Measurements from ENCODE around the gene C20orf141.

C20orf141 gene

DNA sequence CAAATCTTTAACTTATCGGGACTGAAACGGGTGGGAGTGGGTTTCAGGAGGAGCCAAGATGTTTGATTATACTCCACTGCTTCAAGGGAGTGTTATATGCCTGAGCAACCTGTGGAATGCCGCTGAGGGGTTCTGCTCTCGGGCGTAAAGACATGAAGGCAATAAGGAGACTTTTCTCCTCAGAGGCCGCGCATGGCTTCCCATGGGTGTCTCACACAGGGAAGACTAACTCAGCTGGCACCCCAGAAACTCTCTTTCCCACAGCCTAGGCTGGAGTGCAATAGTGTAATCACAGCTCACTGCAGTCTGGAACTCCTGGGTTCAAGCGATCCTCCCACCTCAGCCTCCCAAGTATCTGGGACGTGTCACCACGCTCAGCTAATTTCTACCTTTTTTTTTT is 5.1 kb upstream of the C20orf141 start:
- Histone ChIP-seq H3K36me3 (ENCODE audit: control insufficient read depth, low read length) (no peaks in the 10 kb centered on the region), H3K9me3 (ENCODE audit: control insufficient read depth, insufficient read depth, low read length) (no peaks in the 10 kb centered on the region), H3K4me3 (ENCODE audit: low read length) (no peak overlapping the region), H3K79me2 (ENCODE audit: control insufficient read depth, low read length) (no peaks in the 10 kb centered on the region), H4K20me1 (ENCODE audit: control insufficient read depth, insufficient read depth, low read depth, low read length) (no peaks in the 10 kb centered on the region), H3K4me2 (ENCODE audit: low read length) (no peak overlapping the region), H3K9me2 (replicated peaks; ENCODE audit: control insufficient read depth, low read length) (no peaks in the 10 kb centered on the region), H3K4me1 (ENCODE audit: control insufficient read depth, low read length) (no peaks in the 10 kb centered on the region), H3F3A (ENCODE audit: control insufficient read depth, insufficient read depth) (no peaks in the 10 kb centered on the region), H3K27ac (ENCODE audit: low read depth, low read length) (no peak overlapping the region), H3K27me3 (ENCODE audit: control insufficient read depth, low read length) (no peaks in the 10 kb centered on the region)
- TF ChIP-seq, protein P1, sequence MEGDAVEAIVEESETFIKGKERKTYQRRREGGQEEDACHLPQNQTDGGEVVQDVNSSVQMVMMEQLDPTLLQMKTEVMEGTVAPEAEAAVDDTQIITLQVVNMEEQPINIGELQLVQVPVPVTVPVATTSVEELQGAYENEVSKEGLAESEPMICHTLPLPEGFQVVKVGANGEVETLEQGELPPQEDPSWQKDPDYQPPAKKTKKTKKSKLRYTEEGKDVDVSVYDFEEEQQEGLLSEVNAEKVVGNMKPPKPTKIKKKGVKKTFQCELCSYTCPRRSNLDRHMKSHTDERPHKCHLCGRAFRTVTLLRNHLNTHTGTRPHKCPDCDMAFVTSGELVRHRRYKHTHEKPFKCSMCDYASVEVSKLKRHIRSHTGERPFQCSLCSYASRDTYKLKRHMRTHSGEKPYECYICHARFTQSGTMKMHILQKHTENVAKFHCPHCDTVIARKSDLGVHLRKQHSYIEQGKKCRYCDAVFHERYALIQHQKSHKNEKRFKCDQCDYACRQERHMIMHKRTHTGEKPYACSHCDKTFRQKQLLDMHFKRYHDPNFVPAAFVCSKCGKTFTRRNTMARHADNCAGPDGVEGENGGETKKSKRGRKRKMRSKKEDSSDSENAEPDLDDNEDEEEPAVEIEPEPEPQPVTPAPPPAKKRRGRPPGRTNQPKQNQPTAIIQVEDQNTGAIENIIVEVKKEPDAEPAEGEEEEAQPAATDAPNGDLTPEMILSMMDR (IDR thresholded peaks at IDR 0.05; ENCODE audit: low read depth, low read length, poor library complexity, severe bottlenecking), result no peak

GRCh38 chr20:2812189-2812588 is 2.6 kb upstream of the C20orf141 start:
- H3K9me2 ChIP-seq (replicated peaks; ENCODE audit: control insufficient read depth, low read length), result no peaks in the 10 kb centered on the region
- H3K27me3 ChIP-seq (ENCODE audit: control insufficient read depth, low read length), result no peaks in the 10 kb centered on the region
- TF ChIP-seq EZH2phosphoT487 (IDR thresholded peaks at IDR 0.05; ENCODE audit: borderline replicate concordance, low read length), result no peak
- TF ChIP-seq, protein P1 (IDR thresholded peaks at IDR 0.05; ENCODE audit: low read depth, low read length, poor library complexity, severe bottlenecking), result no peak
- no peaks in the 10 kb centered on the region for H3F3A ChIP-seq (ENCODE audit: control insufficient read depth, insufficient read depth)
- no peak overlapping the region for H3K4me2 ChIP-seq (ENCODE audit: low read length)
- H3K4me3 ChIP-seq (ENCODE audit: low read length), result no peak overlapping the region
- H3K9me3 ChIP-seq (ENCODE audit: control insufficient read depth, insufficient read depth, low read length), result no peaks in the 10 kb centered on the region
- H3K79me2 ChIP-seq (ENCODE audit: control insufficient read depth, low read length), result no peaks in the 10 kb centered on the region
- H3K36me3 ChIP-seq (ENCODE audit: control insufficient read depth, low read length), result no peaks in the 10 kb centered on the region
- H3K27ac ChIP-seq (ENCODE audit: low read depth, low read length), result no peak overlapping the region
- no peaks in the 10 kb centered on the region for H3K4me1 ChIP-seq (ENCODE audit: control insufficient read depth, low read length)
- H4K20me1 ChIP-seq (ENCODE audit: control insufficient read depth, insufficient read depth, low read depth, low read length), result no peaks in the 10 kb centered on the region

GRCh38 chr20:2814076-2814475 is 711 bp upstream of the C20orf141 start:
- Histone ChIP-seq H3K9me3 (ENCODE audit: control insufficient read depth, insufficient read depth, low read length) (no peaks in the 10 kb centered on the region), H3F3A (ENCODE audit: control insufficient read depth, insufficient read depth) (no peaks in the 10 kb centered on the region), H3K36me3 (ENCODE audit: control insufficient read depth, low read length) (no peaks in the 10 kb centered on the region), H3K79me2 (ENCODE audit: control insufficient read depth, low read length) (no peaks in the 10 kb centered on the region), H3K27ac (ENCODE audit: low read depth, low read length) (no peak overlapping the region), H3K4me2 (ENCODE audit: low read length) (no peak overlapping the region), H3K4me1 (ENCODE audit: control insufficient read depth, low read length) (no peaks in the 10 kb centered on the region), H4K20me1 (ENCODE audit: control insufficient read depth, insufficient read depth, low read depth, low read length) (no peaks in the 10 kb centered on the region), H3K4me3 (ENCODE audit: low read length) (no peak overlapping the region), H3K27me3 (ENCODE audit: control insufficient read depth, low read length) (no peaks in the 10 kb centered on the region), H3K9me2 (replicated peaks; ENCODE audit: control insufficient read depth, low read length) (no peaks in the 10 kb centered on the region)
- TF ChIP-seq EZH2phosphoT487 (IDR thresholded peaks at IDR 0.05; ENCODE audit: borderline replicate concordance, low read length), result no peak

GRCh38 chr20:2815242-2815900 is 584 bp downstream of the C20orf141 start:
- no peak for TF ChIP-seq EZH2phosphoT487 (IDR thresholded peaks at IDR 0.05; ENCODE audit: borderline replicate concordance, low read length)
- TF ChIP-seq, protein P1 (IDR thresholded peaks at IDR 0.05; ENCODE audit: low read depth, low read length, poor library complexity, severe bottlenecking), result no peak
- Histone ChIP-seq H3K27me3 (ENCODE audit: control insufficient read depth, low read length) (no peaks in the 10 kb centered on the region), H3K79me2 (ENCODE audit: control insufficient read depth, low read length) (no peaks in the 10 kb centered on the region), H3K36me3 (ENCODE audit: control insufficient read depth, low read length) (no peaks in the 10 kb centered on the region), H3K4me3 (ENCODE audit: low read length) (no peak overlapping the region), H4K20me1 (ENCODE audit: control insufficient read depth, insufficient read depth, low read depth, low read length) (no peaks in the 10 kb centered on the region), H3K9me2 (replicated peaks; ENCODE audit: control insufficient read depth, low read length) (no peaks in the 10 kb centered on the region), H3K4me2 (ENCODE audit: low read length) (no peak overlapping the region), H3F3A (ENCODE audit: control insufficient read depth, insufficient read depth) (no peaks in the 10 kb centered on the region), H3K27ac (ENCODE audit: low read depth, low read length) (no peak overlapping the region), H3K9me3 (ENCODE audit: control insufficient read depth, insufficient read depth, low read length) (no peaks in the 10 kb centered on the region), H3K4me1 (ENCODE audit: control insufficient read depth, low read length) (no peaks in the 10 kb centered on the region)
